ENCODE measurements around the gene TLX2.

TLX2 gene

GRCh38 chr2:74499267-74499939 is 14.8 kb upstream of the TLX2 start, which contains the start of gene LBX2:
Gene LBX2 (minus strand): TSS chr2:74499603. CDS start chr2:74499537, 66 bp downstream.
- Histone ChIP-seq H3K27ac (ENCODE audit: low read length) (peak within 1 kb of the TSS; percentile 83; the same call in 1 of the 2 replicates), H3K79me2 (ENCODE audit: insufficient read depth, low read length) (peaks cover 17% of the 10 kb centered on the region), H3K4me1 (ENCODE audit: insufficient read depth, low read length) (peaks cover 22% of the 10 kb centered on the region), H3K9ac (ENCODE audit: low read depth, low read length) (peak within 1 kb of the TSS; percentile 71), H3K9me3 (ENCODE audit: insufficient read depth, low read length, severe bottlenecking) (no peaks in the 10 kb centered on the region), H4K20me1 (ENCODE audit: insufficient read depth, low read length) (no peaks in the 10 kb centered on the region), H3K4me2 (ENCODE audit: insufficient read depth, low read length) (peak within 1 kb of the TSS; percentile 75), H2AFZ (ENCODE audit: low read depth, low read length) (peak within 1 kb of the TSS; percentile 87), H3K36me3 (ENCODE audit: insufficient read depth, low read length) (peaks cover under 1% of the 10 kb centered on the region), H3K4me3 (ENCODE audit: low read depth in 1 of 2, low read length in 2 of 2) (peak within 1 kb of the TSS in 1 of 2 experiments; percentile 70; a peak in 3 of 4 replicates), H3K27me3 (ENCODE audit: insufficient read depth, low read length, poor library complexity) (no peaks in the 10 kb centered on the region)
- ATAC-seq (ENCODE audit: insufficient read depth, low read depth), result no peak
- TF ChIP-seq CTCF (IDR thresholded peaks at IDR 0.05; ENCODE audit: borderline replicate concordance, extremely low read depth, low read length, poor library complexity, severe bottlenecking), result no peak
- no peak for TF ChIP-seq EZH2 (IDR thresholded peaks at IDR 0.05; ENCODE audit: borderline replicate concordance, low read depth, low read length, severe bottlenecking)
- DNase-seq, result no peak

- Histone ChIP-seq H3K9ac (ENCODE audit: low read depth, low read length) (no peak overlapping the region), H3K9me3 (ENCODE audit: insufficient read depth, low read length, severe bottlenecking) (no peaks in the 10 kb centered on the region), H3K79me2 (ENCODE audit: insufficient read depth, low read length) (peaks cover 17% of the 10 kb centered on the region), H3K27me3 (ENCODE audit: insufficient read depth, low read length, poor library complexity) (no peaks in the 10 kb centered on the region), H3K27ac (ENCODE audit: low read length) (no peak overlapping the region), H3K4me3 (ENCODE audit: low read depth in 1 of 2, low read length in 2 of 2) (no peak overlapping the region), H3K4me1 (ENCODE audit: insufficient read depth, low read length) (peaks cover 27% of the 10 kb centered on the region), H4K20me1 (ENCODE audit: insufficient read depth, low read length) (no peaks in the 10 kb centered on the region), H3K4me2 (ENCODE audit: insufficient read depth, low read length) (no peak overlapping the region), H2AFZ (ENCODE audit: low read depth, low read length) (no peak overlapping the region), H3K36me3 (ENCODE audit: insufficient read depth, low read length) (peaks cover under 1% of the 10 kb centered on the region)
- no peak for ATAC-seq (ENCODE audit: insufficient read depth, low read depth)
- DNase-seq, result no peak
- TF ChIP-seq EZH2 (IDR thresholded peaks at IDR 0.05; ENCODE audit: borderline replicate concordance, low read depth, low read length, severe bottlenecking), result no peak
- TF ChIP-seq CTCF (IDR thresholded peaks at IDR 0.05; ENCODE audit: borderline replicate concordance, extremely low read depth, low read length, poor library complexity, severe bottlenecking), result no peak
Measured at GRCh38 chr2:74499940-74500577, 14.2 kb upstream of the TLX2 start.

- H3K79me2 ChIP-seq (ENCODE audit: insufficient read depth, low read length), result peaks cover 19% of the 10 kb centered on the region
- H3K36me3 ChIP-seq (ENCODE audit: insufficient read depth, low read length), result peaks cover 5% of the 10 kb centered on the region
- H3K4me2 ChIP-seq (ENCODE audit: insufficient read depth, low read length), result no peak overlapping the region
- no peak for DNase-seq
- peaks cover 31% of the 10 kb centered on the region for H3K4me1 ChIP-seq (ENCODE audit: insufficient read depth, low read length)
- no peak for ATAC-seq (ENCODE audit: insufficient read depth, low read depth)
- H3K4me3 ChIP-seq (ENCODE audit: low read depth in 1 of 2, low read length in 2 of 2), result no peak overlapping the region
- no peaks in the 10 kb centered on the region for H3K9me3 ChIP-seq (ENCODE audit: insufficient read depth, low read length, severe bottlenecking)
- no peak overlapping the region for H2AFZ ChIP-seq (ENCODE audit: low read depth, low read length)
- H3K27ac ChIP-seq (ENCODE audit: low read length), result no peak overlapping the region
- H4K20me1 ChIP-seq (ENCODE audit: insufficient read depth, low read length), result no peaks in the 10 kb centered on the region
- no peaks in the 10 kb centered on the region for H3K27me3 ChIP-seq (ENCODE audit: insufficient read depth, low read length, poor library complexity)
- no peak overlapping the region for H3K9ac ChIP-seq (ENCODE audit: low read depth, low read length)
- TF ChIP-seq CTCF (IDR thresholded peaks at IDR 0.05; ENCODE audit: borderline replicate concordance, extremely low read depth, low read length, poor library complexity, severe bottlenecking) (no peak), EZH2 (IDR thresholded peaks at IDR 0.05; ENCODE audit: borderline replicate concordance, low read depth, low read length, severe bottlenecking) (no peak)
Measured at GRCh38 chr2:74500578-74500946, 13.7 kb upstream of the TLX2 start.
